NCI-H2171 (cell line): ENCODE data around the gene ABCC4.
"Not testable (repeated sequence)": the region's sequence is repeated elsewhere in the genome, so short reads cannot be mapped to it uniquely, and the experiment has no call there.

Experiments
- DNase-seq: peaks from one replicate; lab custom pipeline; 2025; lab: John Stamatoyannopoulos, UW

Gene ABCC4

DNA sequence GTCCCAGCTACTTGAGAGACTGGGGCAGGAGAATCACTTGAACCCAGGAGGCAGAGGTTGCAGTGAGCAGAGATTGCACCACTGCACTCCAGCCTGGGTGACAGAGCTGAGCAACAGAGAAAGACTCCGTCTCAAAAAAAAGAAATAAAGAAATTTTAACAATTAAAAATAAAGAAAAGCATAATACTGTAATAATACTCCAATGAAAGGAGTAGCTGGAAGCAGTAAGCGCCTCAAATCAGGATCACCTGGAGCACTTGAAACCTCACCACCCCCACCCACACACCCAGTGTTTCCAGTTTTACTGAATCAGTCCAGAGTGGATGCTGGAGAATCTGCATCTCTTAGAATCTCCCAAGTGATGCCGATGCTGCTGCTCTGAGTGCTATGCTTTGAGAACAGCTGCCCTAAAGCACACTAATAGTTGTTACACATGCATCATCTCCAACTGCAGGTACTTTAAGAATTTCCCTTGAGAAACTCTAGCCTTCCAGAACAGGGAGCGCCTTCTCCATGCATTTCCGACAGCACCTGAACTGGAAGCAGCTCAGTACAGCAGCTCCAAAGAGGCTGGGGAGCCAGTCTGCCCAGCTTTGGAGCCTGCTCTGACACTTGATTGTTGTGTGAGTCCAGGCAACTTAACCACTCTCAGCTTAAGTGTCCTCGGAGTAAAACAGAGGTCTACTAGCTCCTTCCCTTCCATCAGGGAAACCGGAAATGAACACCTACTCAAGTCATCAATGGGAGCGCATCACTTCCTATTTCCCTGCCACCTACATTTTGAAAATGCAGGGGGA is 2.9 kb downstream of the ABCC4 start:
- no peak for DNase-seq

- no peak for DNase-seq
Measured at GRCh38 chr13:95296326-95296925, 4.8 kb downstream of the ABCC4 start.

DNA sequence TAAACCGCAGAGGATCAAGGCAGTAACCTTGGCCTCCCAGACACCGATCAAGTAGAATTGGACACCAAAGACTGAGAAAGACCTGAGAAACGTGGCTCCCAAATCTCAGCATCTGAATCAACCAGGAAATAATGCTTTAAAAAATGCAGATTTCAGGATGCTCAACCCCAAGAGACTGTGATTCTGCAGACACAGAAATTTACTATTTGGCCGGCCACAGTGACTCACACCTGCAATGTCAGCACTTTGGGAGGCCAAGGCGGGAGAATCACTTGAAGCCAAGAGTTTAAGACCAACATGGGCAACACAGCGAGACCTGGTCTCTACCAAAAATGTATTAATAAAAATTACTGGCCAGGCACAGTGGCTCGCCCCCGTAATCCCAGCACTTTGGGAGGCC is 6.2 kb downstream of the ABCC4 start:
- DNase-seq = no peak

- no peak for DNase-seq
Measured at GRCh38 chr13:95292622-95293021, 8.6 kb downstream of the ABCC4 start.

DNA sequence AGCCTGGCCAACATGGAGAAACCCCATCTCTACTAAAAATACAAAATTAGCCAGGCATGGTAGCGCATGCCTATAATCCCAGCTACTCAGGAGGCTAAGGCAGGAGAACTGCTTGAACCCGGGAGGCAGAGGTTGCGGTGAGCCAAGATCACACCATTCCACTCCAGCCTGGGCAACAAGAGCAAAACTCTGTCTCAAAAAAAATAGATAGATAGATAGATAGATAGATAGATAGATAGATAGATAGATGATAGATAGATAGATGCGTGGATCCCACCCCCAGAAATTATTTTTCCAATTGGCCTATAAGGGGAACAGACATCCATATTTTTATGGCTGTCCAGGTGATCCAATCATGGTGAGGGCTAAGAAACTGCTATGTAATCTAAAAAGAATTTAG is 11.3 kb downstream of the ABCC4 start:
- not testable (repeated sequence) for DNase-seq

DNA sequence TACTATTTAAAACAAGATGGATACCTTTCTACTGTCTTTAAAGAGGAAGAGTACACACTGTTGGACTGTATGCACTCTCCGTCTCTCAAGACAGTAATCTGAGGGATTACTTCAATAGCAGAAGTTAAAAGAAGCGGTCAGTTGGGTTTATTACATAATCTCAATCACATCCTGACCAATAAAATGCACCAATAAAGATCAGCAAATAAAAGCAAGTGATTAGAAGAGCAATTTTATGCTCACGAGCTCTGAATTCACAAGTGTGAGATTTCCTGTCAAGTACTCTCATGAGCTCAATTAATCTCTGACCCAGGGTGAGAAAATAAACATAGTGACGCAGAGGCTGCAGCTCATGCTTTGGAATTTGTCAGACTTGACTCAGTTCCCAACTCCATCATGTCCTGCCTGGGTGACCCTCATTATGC is 12.2 kb downstream of the ABCC4 start:
- no peak for DNase-seq

- DNase-seq = no peak
Measured at GRCh38 chr13:95284436-95284835, 16.8 kb downstream of the ABCC4 start.

GRCh38 chr13:95279016-95279415 is 22.2 kb downstream of the ABCC4 start:
- DNase-seq = no peak

DNA sequence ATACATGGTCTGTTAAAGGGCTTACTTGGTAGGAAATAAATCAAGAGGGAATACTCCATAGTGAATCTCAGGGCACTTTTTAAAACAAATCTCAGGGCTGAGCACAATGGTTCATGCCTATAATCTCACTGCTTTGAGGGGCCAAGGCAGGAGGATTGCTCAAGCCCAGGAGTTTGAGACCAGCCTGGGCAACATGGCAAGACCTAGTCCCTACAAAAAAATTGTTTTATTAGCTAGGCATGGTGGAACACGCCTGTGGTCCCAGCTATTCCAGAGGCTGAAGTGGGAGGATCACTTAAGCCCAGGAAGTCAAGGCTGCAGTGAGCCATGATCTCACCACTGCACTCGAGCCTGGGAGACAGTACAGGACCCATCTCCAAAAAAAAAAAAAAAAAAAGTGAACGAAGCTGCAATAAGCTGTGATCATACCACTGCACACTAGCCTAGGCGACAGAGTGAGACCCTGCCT is 25.2 kb downstream of the ABCC4 start:
- DNase-seq = no peak

GRCh38 chr13:95275322-95276036 is 25.8 kb downstream of the ABCC4 start:
- DNase-seq = no peak

- not testable (repeated sequence) for DNase-seq
Measured at GRCh38 chr13:95273592-95274132, 27.6 kb downstream of the ABCC4 start.

DNA sequence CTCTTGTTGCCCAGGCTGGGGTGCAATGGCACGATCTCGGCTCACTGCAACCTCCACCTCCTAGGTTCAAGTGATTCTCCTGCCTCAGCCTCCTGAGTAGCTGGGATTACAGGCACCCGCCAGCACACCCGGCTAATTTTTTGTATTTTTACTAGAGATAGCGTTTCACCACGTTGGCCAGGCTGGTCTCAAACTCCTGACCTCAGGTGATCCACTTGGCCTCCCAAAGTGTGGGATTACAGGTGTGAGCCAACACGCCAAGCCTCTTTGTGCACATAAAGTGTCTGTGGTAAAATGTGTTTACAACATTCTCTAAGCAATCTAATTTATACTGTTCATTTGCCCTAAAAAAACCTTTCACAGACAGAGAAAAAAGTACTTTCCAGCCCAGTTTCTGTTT is 29.2 kb downstream of the ABCC4 start:
- DNase-seq = not testable (repeated sequence)

DNA sequence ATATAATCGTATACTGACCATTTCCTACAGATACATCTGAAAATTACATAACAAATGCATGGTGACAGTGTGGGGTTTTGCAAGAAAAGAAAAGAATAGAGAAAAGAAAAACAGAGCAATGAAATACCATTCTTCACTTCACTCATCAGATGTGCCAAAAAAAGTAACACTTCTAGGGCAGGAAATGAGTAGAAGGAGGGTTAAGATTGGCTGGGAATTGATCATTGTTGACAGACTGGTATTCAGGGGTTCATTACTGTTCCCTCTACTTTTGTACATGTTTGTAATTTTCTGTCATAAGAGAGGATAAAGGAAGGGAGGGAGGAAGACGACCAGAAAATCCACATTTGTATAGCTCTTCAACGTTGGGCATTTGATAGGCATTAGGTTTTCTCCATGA is 31.5 kb downstream of the ABCC4 start:
- DNase-seq = no peak

DNA sequence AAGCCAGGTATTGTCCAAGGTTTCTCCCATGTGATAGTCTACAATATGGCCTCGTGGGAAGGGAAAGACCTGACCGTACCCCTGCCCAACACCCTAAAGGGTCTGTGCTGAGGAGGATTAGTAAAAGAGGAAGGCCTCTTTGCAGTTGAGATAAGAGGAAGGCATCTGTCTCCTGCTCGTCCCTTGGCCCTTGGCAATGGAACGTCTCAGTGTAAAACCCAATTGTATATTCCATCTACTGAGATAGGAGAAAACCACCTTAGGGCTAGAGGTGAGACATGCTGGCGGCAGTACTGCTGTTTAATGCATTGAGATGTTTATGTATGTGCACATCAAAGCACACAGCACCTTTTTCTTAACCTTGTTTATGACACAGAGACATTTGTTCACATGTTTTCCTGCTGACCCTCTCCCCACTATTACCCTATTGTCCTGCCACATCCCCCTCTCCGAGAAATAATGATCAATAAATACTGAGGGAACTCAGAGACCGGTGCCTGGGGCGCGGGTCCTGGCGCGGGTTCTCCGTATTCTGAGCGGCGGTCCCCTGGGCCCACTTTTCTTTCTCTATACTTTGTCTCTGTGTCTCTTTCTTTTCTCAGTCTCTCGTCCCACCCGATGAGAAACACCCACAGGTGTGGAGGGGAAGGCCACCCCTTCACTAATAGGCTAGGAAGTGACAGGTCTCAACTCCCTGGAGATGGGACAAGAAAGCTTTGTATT is 32.7 kb downstream of the ABCC4 start:
- not testable (repeated sequence) for DNase-seq

DNA sequence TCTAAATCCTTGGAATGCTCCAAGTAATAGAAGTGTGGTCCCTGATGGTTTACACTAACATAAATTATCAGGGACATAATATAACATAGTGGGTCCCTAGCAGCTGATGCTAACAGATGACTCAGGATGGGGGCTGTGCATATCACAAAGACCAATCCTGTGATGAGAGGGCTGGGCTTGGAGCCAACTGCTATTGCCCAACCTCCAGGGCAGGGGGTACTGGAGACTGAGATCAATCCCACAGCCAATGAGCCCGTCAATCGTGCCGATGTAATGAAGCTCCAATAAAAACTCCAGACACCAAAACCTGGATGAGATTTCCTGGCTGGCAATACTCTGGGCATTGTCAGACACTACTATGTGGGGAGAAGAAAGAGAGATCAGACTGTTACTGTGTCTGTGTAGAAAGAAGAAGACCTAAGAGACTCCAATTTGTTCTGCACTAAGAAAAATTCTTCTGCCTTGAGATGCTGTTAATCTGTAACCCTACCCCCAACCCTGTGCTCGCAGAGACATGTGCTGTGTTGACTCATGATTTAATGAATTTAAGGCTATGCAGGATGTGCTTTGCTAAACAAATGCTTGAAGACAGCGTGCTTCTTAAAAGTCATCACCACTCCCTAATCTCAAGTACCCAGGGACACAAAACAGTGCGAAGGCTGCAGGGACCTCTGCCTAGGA is 33.4 kb downstream of the ABCC4 start:
- peak; percentile 14 for DNase-seq

- no peak for DNase-seq
Measured at GRCh38 chr13:95264225-95264624, 37.0 kb downstream of the ABCC4 start.

- no peak for DNase-seq
Measured at GRCh38 chr13:95262837-95263384, 38.3 kb downstream of the ABCC4 start.

- no peak for DNase-seq
Measured at GRCh38 chr13:95261956-95262355, 39.3 kb downstream of the ABCC4 start.

DNA sequence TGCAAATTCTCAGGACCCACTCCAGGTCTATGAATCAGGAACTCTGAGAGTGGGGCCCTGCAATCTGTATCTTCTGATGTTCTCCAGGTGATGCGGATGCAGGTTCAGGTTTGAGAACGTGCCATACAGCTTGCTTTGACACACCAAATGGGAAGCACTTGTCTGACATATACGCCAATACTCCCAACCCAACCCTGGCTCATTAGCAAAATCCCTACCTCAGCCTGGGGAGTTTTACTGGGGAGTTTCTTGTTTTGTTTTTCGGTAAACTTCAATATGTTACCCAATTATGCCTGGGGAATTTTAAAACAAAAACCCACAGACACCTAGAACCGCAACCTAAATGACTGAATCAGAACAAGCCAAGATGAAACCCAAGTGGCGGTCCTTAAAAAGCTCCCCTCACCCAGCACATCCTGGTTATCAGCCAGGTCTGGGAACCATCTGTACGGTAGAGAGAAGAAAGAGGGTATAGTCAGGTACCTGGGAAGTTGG is 41.2 kb downstream of the ABCC4 start:
- DNase-seq = no peak

- no peak for DNase-seq
Measured at GRCh38 chr13:95258619-95259194, 42.5 kb downstream of the ABCC4 start.

DNA sequence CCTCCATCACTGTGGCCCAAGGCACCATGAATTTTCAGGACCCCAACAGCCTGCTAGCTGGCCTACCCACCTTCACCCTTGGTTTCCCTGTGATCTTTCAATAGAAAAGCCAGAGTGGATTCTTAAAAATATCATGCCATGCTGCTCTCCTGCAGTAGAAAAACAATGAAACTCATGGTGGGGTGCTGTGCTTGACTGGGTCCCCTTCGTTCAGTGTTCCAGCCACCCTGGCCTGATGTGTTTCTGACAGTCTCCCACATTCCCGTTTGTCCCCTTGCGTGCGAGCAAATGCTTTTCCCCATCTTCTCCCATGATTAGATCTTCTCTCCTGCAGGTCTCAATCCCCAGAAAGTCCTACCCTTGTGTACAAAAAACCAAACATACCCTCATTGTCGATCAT is 43.2 kb downstream of the ABCC4 start:
- no peak for DNase-seq
